Measurements from ENCODE around the gene DISP1.

DISP1 gene

GRCh38 chr1:222852326-222852725, 37.5 kb downstream of the DISP1 start:
- DNase-seq (ENCODE audit: low read depth in 3 of 3, low spot score in 1 of 3): no peak

- no peak for DNase-seq (ENCODE audit: low read depth in 3 of 3, low spot score in 1 of 3)
These were observed 46.2 kb downstream of the DISP1 start for GRCh38 chr1:222861062-222861461.

Measured in stimulated activated CD4-positive, alpha-beta T cell treated with anti-CD3 and anti-CD28 coated beads, TNF-alpha, amount 100 ng/mL, for 1 hour (primary cell).